GM12891 (cell line): ENCODE results near the gene PDXK.

Experiments
- POLR2AphosphoS5 ChIP-seq: IDR thresholded peaks from 2 replicates; pipeline ENCODE4 v1.6.1; 2011; ENCODE audit warnings: low read depth, low read length, control low read depth
- TAF1 ChIP-seq: IDR thresholded peaks from 2 replicates; pipeline ENCODE4 v1.6.1; 2011; ENCODE audit warnings: low read depth, low read length, control low read depth

DNA sequence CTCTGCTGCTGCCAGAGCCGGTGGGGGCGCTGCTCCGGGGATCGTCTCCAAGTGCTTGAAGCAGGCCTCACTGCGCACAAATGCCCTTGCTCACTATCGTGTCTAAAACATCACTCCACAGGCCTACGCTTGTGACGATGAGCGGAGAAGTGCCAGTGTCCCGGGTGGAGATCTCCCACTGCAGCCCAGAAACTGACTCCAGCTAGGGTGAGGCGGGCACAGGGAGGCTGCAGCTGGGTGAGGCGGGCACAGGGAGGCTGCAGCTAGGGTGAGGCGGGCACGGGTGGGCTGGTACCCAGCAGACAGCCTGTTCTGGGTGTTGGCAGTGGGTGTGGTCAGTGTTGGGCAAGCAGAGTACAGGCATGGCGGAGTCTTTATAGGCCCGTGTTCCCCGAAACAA, 22.7 kb upstream of the PDXK start:
- no peak for TF ChIP-seq POLR2AphosphoS5
- TF ChIP-seq TAF1, result no peak
